Activated naive CD4-positive, alpha-beta T cell treated with anti-CD3 and anti-CD28 coated beads for 36 hours (primary cell): ENCODE measurements around the gene MADD. TPM values are rescaled to one million over a fixed set of nuclear protein-coding genes. Genes with fewer than 3 reads are reported as not detected.

Source experiments
- CTCF ChIA-PET: fragments of 350-600 bp; sonication (Branson Sonifier 250); formaldehyde crosslinking; loops from one replicate; lab custom pipeline; 2021; ENCODE audit warnings: antibody characterized with exemption; lab: Charles Lee
- DNase-seq: peaks from one replicate; pipeline ENCODE4 v3.0.0-alpha.2; 2020
- H3K27ac Mint-ChIP-seq: one replicate; pipeline ENCODE4 v1.8.0; 2021; ENCODE audit warnings: mild to moderate bottlenecking, mixed read lengths
- H3K27me3 Mint-ChIP-seq: one replicate; pipeline ENCODE4 v1.8.0; 2021; ENCODE audit warnings: low read depth, mixed read lengths
- H3K36me3 Mint-ChIP-seq: one replicate; pipeline ENCODE4 v1.8.0; 2021; ENCODE audit warnings: low read depth, mixed read lengths
- H3K4me1 Mint-ChIP-seq: one replicate; pipeline ENCODE4 v1.8.0; 2021; ENCODE audit warnings: low read depth, mixed read lengths
- H3K4me3 Mint-ChIP-seq: one replicate; pipeline ENCODE4 v1.8.0; 2021; ENCODE audit warnings: mild to moderate bottlenecking, moderate library complexity, mixed read lengths
- H3K9me3 Mint-ChIP-seq: one replicate; pipeline ENCODE4 v1.8.0; 2021; ENCODE audit warnings: mixed read lengths
- intact Hi-C: fragments of 100-400 bp; cut with micrococcal nuclease; formaldehyde crosslinking; loops from one replicate; pipeline ENCODE4 v1.15.1; 2023
- total RNA-seq, 2 experiments: library from RNA; stranded (reverse); gene quantifications; one replicate each; pipeline ENCODE4 v1.2.3, GENCODE V29; 2021

MADD gene
- total RNA-seq, 2 experiments from 2014 or later = 49.9 to 52.2 TPM

GRCh38 chr11:47280099-47280498 lies 10.2 kb downstream of the MADD start:
- Mint-ChIP-seq H3K4me3 (no peak overlapping the region), H3K36me3 (peaks cover 26% of the 10 kb centered on the region), H3K27ac (no peak overlapping the region), H3K9me3 (no peaks in the 10 kb centered on the region), H3K27me3 (no peaks in the 10 kb centered on the region), H3K4me1 (no peaks in the 10 kb centered on the region)
- DNase-seq = no peak
- intact Hi-C loops = no loop called here
- CTCF ChIA-PET = interaction anchor here (0.7 to 1.3 kb wide), 2 partner anchors 10 to 295 kb away, joined by 3 to 4 read pairs; no protein-coding TSS in a partner anchor

GRCh38 chr11:47280860-47281259 lies 10.9 kb downstream of the MADD start:
- no peaks in the 10 kb centered on the region for H3K4me1 Mint-ChIP-seq
- CTCF ChIA-PET = interaction anchor here (0.9 to 1.3 kb wide), 2 partner anchors 9 to 21 kb away, joined by 4 read pairs; no protein-coding TSS in a partner anchor
- no peaks in the 10 kb centered on the region for H3K27me3 Mint-ChIP-seq
- no peak for DNase-seq
- H3K4me3 Mint-ChIP-seq = no peak overlapping the region
- intact Hi-C loops = no loop called here
- peaks cover 30% of the 10 kb centered on the region for H3K36me3 Mint-ChIP-seq
- no peaks in the 10 kb centered on the region for H3K9me3 Mint-ChIP-seq
- no peak overlapping the region for H3K27ac Mint-ChIP-seq

- CTCF ChIA-PET = no interaction called here
- intact Hi-C loops = no loop called here
- Mint-ChIP-seq H3K27ac (no peak overlapping the region), H3K27me3 (no peaks in the 10 kb centered on the region), H3K4me3 (no peak overlapping the region), H3K9me3 (no peaks in the 10 kb centered on the region), H3K36me3 (peaks cover 27% of the 10 kb centered on the region), H3K4me1 (no peaks in the 10 kb centered on the region)
- DNase-seq = no peak
Measured at GRCh38 chr11:47282462-47282861, 12.5 kb downstream of the MADD start.

GRCh38 chr11:47284151-47284550 lies 14.2 kb downstream of the MADD start:
- Mint-ChIP-seq H3K36me3 (peaks cover 25% of the 10 kb centered on the region), H3K4me1 (no peaks in the 10 kb centered on the region), H3K27ac (no peak overlapping the region), H3K9me3 (no peaks in the 10 kb centered on the region), H3K27me3 (no peaks in the 10 kb centered on the region), H3K4me3 (no peak overlapping the region)
- CTCF ChIA-PET = interaction anchor here (0.6 to 0.8 kb wide), 3 partner anchors 14 to 106 kb away, joined by 3 read pairs; no protein-coding TSS in a partner anchor
- DNase-seq = no peak
- intact Hi-C loops = no loop called here

- Mint-ChIP-seq H3K4me3 (no peak overlapping the region), H3K27me3 (no peaks in the 10 kb centered on the region), H3K36me3 (peaks cover 31% of the 10 kb centered on the region), H3K4me1 (no peaks in the 10 kb centered on the region), H3K9me3 (no peaks in the 10 kb centered on the region), H3K27ac (no peak overlapping the region)
- DNase-seq = no peak
- CTCF ChIA-PET = no interaction called here
- intact Hi-C loops = no loop called here
Measured at GRCh38 chr11:47285969-47286770, 16.2 kb downstream of the MADD start.

GRCh38 chr11:47288066-47288465 lies 18.1 kb downstream of the MADD start:
- Mint-ChIP-seq H3K36me3 (peaks cover 24% of the 10 kb centered on the region), H3K4me3 (no peak overlapping the region), H3K9me3 (no peaks in the 10 kb centered on the region), H3K4me1 (no peaks in the 10 kb centered on the region), H3K27me3 (no peaks in the 10 kb centered on the region), H3K27ac (no peak overlapping the region)
- intact Hi-C loops = no loop called here
- no peak for DNase-seq
- CTCF ChIA-PET = no interaction called here

GRCh38 chr11:47289856-47290255 lies 19.9 kb downstream of the MADD start:
- H3K4me3 Mint-ChIP-seq = no peak overlapping the region
- no peaks in the 10 kb centered on the region for H3K9me3 Mint-ChIP-seq
- CTCF ChIA-PET = interaction anchor here (1.7 kb wide), 1 partner anchor 9 kb away, joined by 4 read pairs; no protein-coding TSS in a partner anchor
- DNase-seq = no peak
- peaks cover 17% of the 10 kb centered on the region for H3K36me3 Mint-ChIP-seq
- H3K27me3 Mint-ChIP-seq = no peaks in the 10 kb centered on the region
- H3K4me1 Mint-ChIP-seq = no peaks in the 10 kb centered on the region
- intact Hi-C loops = no loop called here
- no peak overlapping the region for H3K27ac Mint-ChIP-seq

- H3K4me1 Mint-ChIP-seq = no peaks in the 10 kb centered on the region
- H3K27ac Mint-ChIP-seq = peak overlapping the region; percentile 28
- CTCF ChIA-PET = interaction anchor here (0.9 to 2.1 kb wide), 2 partner anchors 24 to 79 kb away, joined by 4 to 5 read pairs; no protein-coding TSS in a partner anchor
- intact Hi-C loops = no loop called here
- peaks cover 32% of the 10 kb centered on the region for H3K36me3 Mint-ChIP-seq
- no peak overlapping the region for H3K4me3 Mint-ChIP-seq
- no peak for DNase-seq
- H3K9me3 Mint-ChIP-seq = no peaks in the 10 kb centered on the region
- H3K27me3 Mint-ChIP-seq = no peaks in the 10 kb centered on the region
Measured at GRCh38 chr11:47295385-47295784, 25.5 kb downstream of the MADD start.

- DNase-seq = no peak
- Mint-ChIP-seq H3K27me3 (no peaks in the 10 kb centered on the region), H3K4me3 (no peak overlapping the region), H3K36me3 (peaks cover 36% of the 10 kb centered on the region), H3K9me3 (peaks cover 1% of the 10 kb centered on the region), H3K27ac (no peak overlapping the region), H3K4me1 (no peaks in the 10 kb centered on the region)
- intact Hi-C loops = no loop called here
- CTCF ChIA-PET = interaction anchor here (0.9 to 2.1 kb wide), 2 partner anchors 25 to 78 kb away, joined by 4 to 5 read pairs; no protein-coding TSS in a partner anchor
Measured at GRCh38 chr11:47296045-47296444, 26.1 kb downstream of the MADD start.

- peaks cover 8% of the 10 kb centered on the region for H3K4me1 Mint-ChIP-seq
- no peaks in the 10 kb centered on the region for H3K27me3 Mint-ChIP-seq
- CTCF ChIA-PET = interaction anchor here (0.6 kb wide), 1 partner anchor 52 kb away, joined by 3 read pairs; no protein-coding TSS in a partner anchor
- no peak overlapping the region for H3K4me3 Mint-ChIP-seq
- H3K9me3 Mint-ChIP-seq = peaks cover 7% of the 10 kb centered on the region
- DNase-seq = no peak
- H3K27ac Mint-ChIP-seq = no peak overlapping the region
- intact Hi-C loops = no loop called here
- peaks cover 62% of the 10 kb centered on the region for H3K36me3 Mint-ChIP-seq
Measured at GRCh38 chr11:47299078-47299477, 29.1 kb downstream of the MADD start.

GRCh38 chr11:47302853-47303252 lies 32.9 kb downstream of the MADD start:
- H3K4me1 Mint-ChIP-seq = peaks cover 11% of the 10 kb centered on the region
- peaks cover 7% of the 10 kb centered on the region for H3K9me3 Mint-ChIP-seq
- CTCF ChIA-PET = no interaction called here
- H3K4me3 Mint-ChIP-seq = no peak overlapping the region
- no peaks in the 10 kb centered on the region for H3K27me3 Mint-ChIP-seq
- DNase-seq = no peak
- peak overlapping the region; percentile 57 for H3K27ac Mint-ChIP-seq
- H3K36me3 Mint-ChIP-seq = peaks cover 66% of the 10 kb centered on the region
- intact Hi-C loops = no loop called here

- no peak overlapping the region for H3K4me3 Mint-ChIP-seq
- peaks cover 11% of the 10 kb centered on the region for H3K4me1 Mint-ChIP-seq
- intact Hi-C loops = no loop called here
- CTCF ChIA-PET = interaction anchor here (0.6 kb wide), 2 partner anchors 91 to 261 kb away, joined by 3 to 5 read pairs; no protein-coding TSS in a partner anchor
- no peak overlapping the region for H3K27ac Mint-ChIP-seq
- no peak for DNase-seq
- peaks cover 46% of the 10 kb centered on the region for H3K36me3 Mint-ChIP-seq
- no peaks in the 10 kb centered on the region for H3K27me3 Mint-ChIP-seq
- peaks cover 6% of the 10 kb centered on the region for H3K9me3 Mint-ChIP-seq
Measured at GRCh38 chr11:47305734-47306483, 36.0 kb downstream of the MADD start.
